Measurements from ENCODE around the gene ZBTB8A. TPM values are rescaled to one million over a fixed set of nuclear protein-coding genes. Genes with fewer than 3 reads are reported as not detected.
A peak's percentile ranks its signal among the peaks of the same experiment; 100 is the strongest.

Gene ZBTB8A
- total RNA-seq, 6 experiments from 2014 or later: 4.4 to 6.8 (median 5.6) TPM

DNA sequence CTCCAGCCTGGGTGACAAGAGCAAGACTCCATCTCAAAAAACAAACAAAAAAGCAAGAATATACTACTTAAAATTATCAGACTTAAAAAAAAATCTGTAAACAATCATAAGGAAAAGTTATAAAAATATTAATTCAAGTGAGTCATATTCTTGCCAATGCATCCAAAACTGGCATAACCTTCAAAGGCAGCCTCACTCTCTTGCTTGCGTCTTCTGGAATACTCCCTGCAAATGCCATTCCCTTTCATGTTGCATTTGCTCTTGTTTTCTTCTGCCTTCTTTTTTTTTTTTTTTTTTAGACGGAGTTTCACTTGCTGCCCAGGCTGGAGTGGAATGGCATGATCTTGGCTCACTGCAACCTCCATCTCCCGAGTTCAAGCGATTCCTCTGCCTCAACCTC is 32.2 kb upstream of the ZBTB8A start:
- TF ChIP-seq CTCF (IDR thresholded peaks at IDR 0.05): no peak
- no peak for DNase-seq
- peaks cover 9% of the 10 kb centered on the region for H3K27me3 Mint-ChIP-seq (ENCODE audit: insufficient read depth)

DNA sequence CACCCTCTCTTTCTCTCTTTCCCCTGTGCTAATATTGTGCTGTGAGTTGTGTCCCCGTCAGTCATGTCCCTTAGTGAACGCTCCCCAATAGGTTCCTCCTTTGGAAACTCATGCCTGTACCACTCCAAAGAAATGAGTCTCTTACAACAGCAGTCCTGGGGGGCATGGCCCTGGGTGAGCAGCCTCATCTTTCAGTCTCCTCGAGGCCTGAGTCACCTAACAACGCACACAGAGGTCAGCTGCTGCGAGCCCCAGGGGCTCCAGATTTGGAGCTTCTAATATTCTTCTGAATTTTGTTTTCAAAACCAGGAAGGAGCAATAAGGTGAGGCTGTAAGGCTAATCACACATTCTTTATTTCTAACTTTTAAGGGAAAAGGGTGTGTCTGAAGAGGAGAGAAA is 30.5 kb upstream of the ZBTB8A start:
- no peak overlapping the region for H3K27ac Mint-ChIP-seq
- no peak overlapping the region for H3K4me3 Mint-ChIP-seq
- no peaks in the 10 kb centered on the region for H3K9me3 Mint-ChIP-seq
- peaks cover 12% of the 10 kb centered on the region for H3K27me3 Mint-ChIP-seq (ENCODE audit: insufficient read depth)
- TF ChIP-seq CTCF (IDR thresholded peaks at IDR 0.05): no peak
- no peaks in the 10 kb centered on the region for H3K36me3 Mint-ChIP-seq (ENCODE audit: low read depth)
- no peak for DNase-seq
- peaks cover 6% of the 10 kb centered on the region; the same call in 1 of the 2 replicates for H3K4me1 Mint-ChIP-seq (ENCODE audit: low read depth)

More for the DNA sequence above, 32.2 kb upstream of the ZBTB8A start:
- no peak overlapping the region for H3K4me3 Mint-ChIP-seq
- peaks cover 6% of the 10 kb centered on the region; the same call in 1 of the 2 replicates for H3K4me1 Mint-ChIP-seq (ENCODE audit: low read depth)
- H3K9me3 Mint-ChIP-seq: no peaks in the 10 kb centered on the region
- H3K36me3 Mint-ChIP-seq (ENCODE audit: low read depth): no peaks in the 10 kb centered on the region
- no peak overlapping the region for H3K27ac Mint-ChIP-seq

- Mint-ChIP-seq H3K36me3 (ENCODE audit: low read depth) (no peaks in the 10 kb centered on the region), H3K9me3 (no peaks in the 10 kb centered on the region), H3K4me1 (ENCODE audit: low read depth) (peaks cover 6% of the 10 kb centered on the region; the same call in 1 of the 2 replicates), H3K27ac (no peak overlapping the region), H3K27me3 (ENCODE audit: insufficient read depth) (peaks cover 15% of the 10 kb centered on the region), H3K4me3 (no peak overlapping the region)
- TF ChIP-seq CTCF (IDR thresholded peaks at IDR 0.05): no peak
- DNase-seq: no peak
Observed at GRCh38 chr1:32509939-32510338, 29.3 kb upstream of the ZBTB8A start.

GRCh38 chr1:32516402-32516801 is 22.8 kb upstream of the ZBTB8A start:
- Mint-ChIP-seq H3K4me1 (ENCODE audit: low read depth) (peaks cover 5% of the 10 kb centered on the region), H3K4me3 (no peak overlapping the region), H3K36me3 (ENCODE audit: low read depth) (no peaks in the 10 kb centered on the region), H3K27ac (no peak overlapping the region), H3K9me3 (no peaks in the 10 kb centered on the region), H3K27me3 (ENCODE audit: insufficient read depth) (peaks cover 9% of the 10 kb centered on the region)
- no peak for DNase-seq
- no peak for TF ChIP-seq CTCF (IDR thresholded peaks at IDR 0.05)

- H3K9me3 Mint-ChIP-seq: no peaks in the 10 kb centered on the region
- H3K27ac Mint-ChIP-seq: no peak overlapping the region
- TF ChIP-seq CTCF (IDR thresholded peaks at IDR 0.05): no peak
- H3K4me3 Mint-ChIP-seq: no peak overlapping the region
- H3K36me3 Mint-ChIP-seq (ENCODE audit: low read depth): no peaks in the 10 kb centered on the region
- peaks cover 12% of the 10 kb centered on the region for H3K27me3 Mint-ChIP-seq (ENCODE audit: insufficient read depth)
- no peak for DNase-seq
- peaks cover 5% of the 10 kb centered on the region for H3K4me1 Mint-ChIP-seq (ENCODE audit: low read depth)
Observed at GRCh38 chr1:32518976-32519375, 20.3 kb upstream of the ZBTB8A start.

DNA sequence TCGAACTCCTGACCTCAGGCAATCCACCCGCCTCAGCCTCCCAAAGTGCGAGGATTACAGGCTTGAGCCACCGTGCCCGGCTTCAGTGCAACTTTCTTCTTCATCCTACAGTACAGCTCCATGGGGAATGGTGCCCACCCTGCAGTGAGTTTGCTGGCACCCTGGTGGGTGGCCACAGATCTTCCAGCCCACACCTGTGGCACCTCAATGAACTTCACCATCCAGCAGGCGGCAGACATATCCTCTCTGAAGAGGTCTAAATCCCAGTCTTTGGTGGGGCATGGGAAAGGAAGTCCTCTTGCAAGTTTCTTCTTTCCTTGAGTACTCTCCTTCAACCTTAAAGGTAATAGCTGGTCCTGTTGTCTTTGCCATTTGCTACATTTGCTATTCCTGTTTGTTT is 18.1 kb upstream of the ZBTB8A start:
- H3K27me3 Mint-ChIP-seq (ENCODE audit: insufficient read depth): peaks cover 8% of the 10 kb centered on the region; the same call in 1 of the 2 replicates
- peaks cover 5% of the 10 kb centered on the region for H3K4me1 Mint-ChIP-seq (ENCODE audit: low read depth)
- TF ChIP-seq CTCF (IDR thresholded peaks at IDR 0.05): no peak
- no peak for DNase-seq
- no peaks in the 10 kb centered on the region for H3K9me3 Mint-ChIP-seq
- no peaks in the 10 kb centered on the region for H3K36me3 Mint-ChIP-seq (ENCODE audit: low read depth)
- no peak overlapping the region for H3K27ac Mint-ChIP-seq
- H3K4me3 Mint-ChIP-seq: peak overlapping the region; percentile 84

All from HFFc6 (cell line).